C4-2B (cell line): ENCODE measurements around the gene AQP4.

Experiments
- H3K27ac ChIP-seq: fragments of 450-650 bp; 2 replicates; pipeline ENCODE4 v1.5.1; 2017
- CTCF ChIP-seq: fragments of 450-650 bp; conservative IDR thresholded peaks from 2 replicates; pipeline ENCODE4 v1.5.1; 2017; ENCODE audit warnings: mild to moderate bottlenecking
- ZFX ChIP-seq: fragments of 450-650 bp; IDR thresholded peaks from 2 replicates; pipeline ENCODE4 v1.6.1; 2017

The AQP4 gene

GRCh38 chr18:26839609-26840008, 25.9 kb downstream of the AQP4 start:
- no peak for TF ChIP-seq CTCF
- no peak for TF ChIP-seq ZFX
- H3K27ac ChIP-seq, result no peak overlapping the region

GRCh38 chr18:26832302-26832701, 33.2 kb downstream of the AQP4 start:
- TF ChIP-seq CTCF, result no peak
- TF ChIP-seq ZFX, result no peak
- no peak overlapping the region for H3K27ac ChIP-seq

GRCh38 chr18:26827581-26827980, 37.9 kb downstream of the AQP4 start:
- no peak overlapping the region for H3K27ac ChIP-seq
- TF ChIP-seq CTCF (no peak), ZFX (no peak)

- no peak for TF ChIP-seq ZFX
- TF ChIP-seq CTCF, result no peak
- H3K27ac ChIP-seq, result no peak overlapping the region
Observed at GRCh38 chr18:26826656-26827235, 38.8 kb downstream of the AQP4 start.

- TF ChIP-seq ZFX (no peak), CTCF (no peak)
- H3K27ac ChIP-seq, result no peak overlapping the region
Observed at GRCh38 chr18:26821181-26821580, 44.3 kb downstream of the AQP4 start.

- H3K27ac ChIP-seq, result no peak overlapping the region
- no peak for TF ChIP-seq CTCF
- TF ChIP-seq ZFX, result no peak
Observed at GRCh38 chr18:26819046-26819445, 46.5 kb downstream of the AQP4 start.

- no peak overlapping the region for H3K27ac ChIP-seq
- TF ChIP-seq CTCF (no peak), ZFX (no peak)
Observed at GRCh38 chr18:26818461-26818860, 47.0 kb downstream of the AQP4 start.
